LNCaP clone FGC (cell line): Measurements from ENCODE around the gene ODAD2.

Source experiments
- DNase-seq: peaks from one replicate; pipeline ENCODE4 v3.0.0-alpha.2; 2011; ENCODE audit warnings: low read depth
- H3K4me3 ChIP-seq: 2 replicates; pipeline ENCODE4 v1.5.1; 2011; ENCODE audit warnings: mild to moderate bottlenecking, low read depth, low read length, control low read depth
- TF ChIP-seq, protein P1 (sequence below): IDR thresholded peaks from 2 replicates; pipeline ENCODE4 v1.5.1; 2012; ENCODE audit warnings: mild to moderate bottlenecking; ENCODE audit not compliant: control insufficient read depth, insufficient read depth; ENCODE audit errors: extremely low read depth

The ODAD2 gene

DNA sequence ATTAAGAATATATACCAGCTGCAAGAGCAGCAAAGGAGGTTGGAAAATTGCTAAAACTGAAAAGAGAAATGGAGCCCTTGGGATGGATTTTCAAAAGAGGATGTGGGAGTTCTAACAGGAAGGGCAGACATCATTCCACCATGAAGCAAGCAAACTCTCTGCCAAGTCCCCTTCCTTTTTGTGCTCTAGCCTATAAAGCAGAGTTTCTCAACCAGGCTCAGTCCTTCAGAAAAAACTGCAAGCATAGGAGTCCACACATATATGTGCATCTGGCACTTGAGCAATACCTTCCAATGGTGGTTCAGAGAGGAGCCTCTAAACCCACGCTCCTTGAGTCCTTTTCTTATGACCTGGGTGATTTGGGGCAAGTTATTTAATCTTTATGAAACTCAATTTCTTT lies 154.7 kb downstream of the ODAD2 start:
- DNase-seq: no peak
- TF ChIP-seq, protein P1, sequence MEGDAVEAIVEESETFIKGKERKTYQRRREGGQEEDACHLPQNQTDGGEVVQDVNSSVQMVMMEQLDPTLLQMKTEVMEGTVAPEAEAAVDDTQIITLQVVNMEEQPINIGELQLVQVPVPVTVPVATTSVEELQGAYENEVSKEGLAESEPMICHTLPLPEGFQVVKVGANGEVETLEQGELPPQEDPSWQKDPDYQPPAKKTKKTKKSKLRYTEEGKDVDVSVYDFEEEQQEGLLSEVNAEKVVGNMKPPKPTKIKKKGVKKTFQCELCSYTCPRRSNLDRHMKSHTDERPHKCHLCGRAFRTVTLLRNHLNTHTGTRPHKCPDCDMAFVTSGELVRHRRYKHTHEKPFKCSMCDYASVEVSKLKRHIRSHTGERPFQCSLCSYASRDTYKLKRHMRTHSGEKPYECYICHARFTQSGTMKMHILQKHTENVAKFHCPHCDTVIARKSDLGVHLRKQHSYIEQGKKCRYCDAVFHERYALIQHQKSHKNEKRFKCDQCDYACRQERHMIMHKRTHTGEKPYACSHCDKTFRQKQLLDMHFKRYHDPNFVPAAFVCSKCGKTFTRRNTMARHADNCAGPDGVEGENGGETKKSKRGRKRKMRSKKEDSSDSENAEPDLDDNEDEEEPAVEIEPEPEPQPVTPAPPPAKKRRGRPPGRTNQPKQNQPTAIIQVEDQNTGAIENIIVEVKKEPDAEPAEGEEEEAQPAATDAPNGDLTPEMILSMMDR: no peak
- H3K4me3 ChIP-seq: no peak overlapping the region

DNA sequence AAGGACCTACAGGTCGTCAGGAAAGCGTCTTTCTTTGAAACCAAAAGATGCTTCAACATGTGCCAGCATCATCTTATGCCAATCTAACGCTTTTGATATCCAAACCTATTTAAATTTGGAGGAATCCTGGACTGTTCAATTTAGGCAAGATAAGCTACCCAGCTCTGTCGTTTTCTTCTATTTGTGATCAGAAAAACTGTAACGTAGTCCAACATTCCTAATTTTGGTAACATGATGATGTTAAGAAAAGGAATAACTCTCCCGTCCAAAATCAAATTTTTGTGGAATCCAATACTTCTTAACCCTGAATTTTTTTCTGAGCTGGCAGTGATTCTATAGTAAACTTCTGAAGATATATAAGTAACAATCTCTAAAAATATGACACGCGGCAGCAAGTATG lies 160.0 kb downstream of the ODAD2 start:
- no peak for DNase-seq
- TF ChIP-seq, protein P1: no peak
- H3K4me3 ChIP-seq: no peak overlapping the region

DNA sequence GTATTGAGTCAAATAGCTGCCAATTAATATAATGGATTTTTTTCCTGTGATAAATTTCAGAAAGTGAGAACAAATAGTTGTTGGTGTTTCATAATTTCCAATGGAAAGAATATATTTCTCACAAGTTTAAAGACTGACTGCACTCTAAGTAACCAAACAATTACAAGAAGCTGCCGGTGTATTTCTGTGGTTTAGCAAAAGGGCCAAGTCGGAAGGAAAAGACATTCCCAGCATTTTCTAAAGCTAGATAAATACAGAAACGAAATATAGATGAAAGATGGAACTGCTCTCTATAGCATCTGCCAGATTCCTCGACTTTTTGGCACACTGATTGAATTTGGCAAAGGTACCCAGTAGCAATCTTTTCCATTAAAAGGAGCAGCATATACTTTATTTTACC lies 160.5 kb downstream of the ODAD2 start:
- TF ChIP-seq, protein P1: no peak
- DNase-seq: no peak
- no peak overlapping the region for H3K4me3 ChIP-seq

DNA sequence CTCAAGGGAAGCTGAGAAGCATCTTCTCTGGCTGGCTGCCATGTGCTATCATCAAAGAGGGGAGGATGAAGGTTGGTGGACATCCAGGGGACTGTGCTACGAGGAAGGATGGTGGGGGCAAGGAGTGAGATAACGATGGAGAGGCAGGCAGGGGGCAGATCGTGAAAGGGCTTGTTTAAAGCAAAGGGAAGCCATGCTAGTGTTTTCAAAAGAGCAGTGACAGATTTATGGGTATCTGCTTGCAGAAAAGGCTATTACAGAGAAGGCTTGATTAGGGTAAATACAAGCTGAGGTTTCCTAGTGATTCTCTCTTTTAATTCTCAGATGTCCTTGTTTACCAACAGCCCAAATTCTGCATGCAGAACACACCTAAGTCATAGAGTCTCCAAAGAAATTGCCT lies 164.4 kb downstream of the ODAD2 start:
- TF ChIP-seq, protein P1: no peak
- no peak overlapping the region for H3K4me3 ChIP-seq

DNA sequence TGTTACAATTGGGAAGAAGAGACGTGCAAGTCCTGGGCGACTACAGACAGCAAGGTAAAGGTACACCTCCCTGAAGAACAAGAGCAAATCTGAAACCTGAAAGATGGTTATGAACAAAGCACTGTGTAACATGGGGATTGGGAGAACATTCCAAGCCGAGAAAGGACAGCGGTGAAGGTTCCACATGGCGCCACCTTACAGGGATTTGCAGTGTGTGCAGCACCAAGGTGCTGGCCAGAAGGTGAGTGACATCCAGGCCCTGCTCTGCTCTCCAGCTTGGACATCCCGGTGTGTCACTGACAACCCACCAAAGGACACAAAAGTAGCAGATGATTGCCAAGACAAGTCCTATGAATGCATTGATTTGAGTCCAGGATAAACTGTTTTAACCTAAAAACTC lies 165.1 kb downstream of the ODAD2 start:
- no peak for DNase-seq
- TF ChIP-seq, protein P1: no peak
- H3K4me3 ChIP-seq: no peak overlapping the region

More for the DNA sequence above, 164.4 kb downstream of the ODAD2 start:
- no peak for DNase-seq

DNA sequence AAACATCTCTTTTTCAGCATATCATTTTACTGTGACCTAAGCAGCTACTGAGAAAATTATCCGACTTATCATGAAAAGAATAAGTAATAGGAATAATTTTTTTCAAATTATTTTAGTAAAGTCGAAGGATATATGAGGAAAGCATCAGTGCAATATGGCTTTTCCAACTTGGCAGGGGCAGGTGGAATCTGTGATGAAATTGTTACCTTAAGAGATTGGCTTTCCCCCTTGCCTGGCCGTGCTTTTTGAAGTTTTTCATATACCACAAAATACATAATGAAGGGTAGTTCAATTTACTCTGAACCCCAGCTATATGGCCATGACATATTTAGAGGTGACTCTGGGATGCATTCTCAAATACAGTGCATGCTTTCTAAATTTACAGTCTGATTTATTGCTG lies 166.1 kb downstream of the ODAD2 start:
- TF ChIP-seq, protein P1: no peak
- no peak for DNase-seq
- H3K4me3 ChIP-seq: no peak overlapping the region

DNA sequence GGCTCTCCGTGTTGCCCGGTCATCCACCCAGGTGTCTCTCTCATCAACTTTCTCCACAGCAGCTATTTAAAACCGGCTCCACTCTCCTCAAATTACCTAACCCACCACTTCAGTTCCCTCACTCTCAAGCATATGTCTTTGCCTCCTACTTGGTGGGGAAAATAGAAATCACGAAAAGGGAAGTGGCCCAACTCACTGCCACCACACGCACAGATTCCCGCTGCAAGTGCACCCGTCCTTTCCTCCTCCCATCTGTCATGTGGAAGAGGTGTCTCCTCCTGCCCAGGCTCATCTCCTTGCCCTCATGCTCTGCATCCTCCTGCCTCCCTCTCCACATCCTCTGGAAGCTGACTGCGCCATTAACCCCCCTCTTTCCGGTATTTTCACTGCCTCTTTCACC lies 172.5 kb downstream of the ODAD2 start:
- TF ChIP-seq, protein P1: no peak
- no peak overlapping the region for H3K4me3 ChIP-seq
- no peak for DNase-seq
